Breast epithelium (tissue), 4 donors: ENCODE results near the gene CHCT1. TPM values are rescaled to one million over a fixed set of nuclear protein-coding genes. Genes with fewer than 3 reads are reported as not detected.
A peak's percentile ranks its signal among the peaks of the same experiment; 100 is the strongest.
"Not testable (repeated sequence)": the region's sequence is repeated elsewhere in the genome, so short reads cannot be mapped to it uniquely, and the experiment has no call there.

Source experiments
- DNase-seq, 2 donors: peaks; one replicate each; pipeline ENCODE4 v3.0.0-alpha.2; 2019; ENCODE audit warnings: low spot score in 2 of 2
- H3K27ac ChIP-seq, 2 donors: fragments of 200-600 bp; sonication (generic) in 1 of 2; one replicate each; pipeline ENCODE4 v1.5.1; 2016 to 2019; ENCODE audit warnings: mild to moderate bottlenecking in 1 of 2
- H3K27me3 ChIP-seq, 2 donors: fragments of 200-600 bp; sonication (generic) in 1 of 2; one replicate each; pipeline versions ENCODE4 v1.5.1 to v1.6.0; 2017 to 2019; ENCODE audit warnings: control low read depth in 1 of 2, mild to moderate bottlenecking in 1 of 2
- H3K36me3 ChIP-seq: fragments of 200-600 bp; one replicate; pipeline ENCODE4 v1.5.1; 2019
- H3K4me1 ChIP-seq, 2 donors: fragments of 200-600 bp; sonication (generic); one replicate each; pipeline ENCODE4 v1.5.1; 2016 to 2019; ENCODE audit warnings: control low read depth in 1 of 2
- H3K4me3 ChIP-seq, 3 donors: fragments of 200-600 bp; sonication (generic); 1 replicate in 2 of 3; 2 replicates in 1 of 3; pipeline ENCODE4 v1.5.1; 2016 to 2019; ENCODE audit warnings: mild to moderate bottlenecking in 3 of 3, moderate library complexity in 2 of 3
- H3K9me3 ChIP-seq, 2 donors: fragments of 200-600 bp; sonication (generic) in 1 of 2; one replicate each; pipeline ENCODE4 v1.5.1; 2016 to 2019; ENCODE audit warnings: control low read depth in 1 of 2
- CTCF ChIP-seq, 3 donors: fragments of 450-650 bp; IDR thresholded peaks; one replicate each; pipeline ENCODE4 v1.5.1; 2016 to 2017; ENCODE audit warnings: antibody characterized with exemption in 3 of 3, mild to moderate bottlenecking in 3 of 3, moderate library complexity in 3 of 3
- POLR2A ChIP-seq: fragments of 450-650 bp; IDR thresholded peaks from one replicate; pipeline ENCODE4 v1.6.1; 2016; ENCODE audit warnings: antibody characterized with exemption, mild to moderate bottlenecking, moderate library complexity
- POLR2AphosphoS5 ChIP-seq, 3 donors: sonication (generic); formaldehyde crosslinking; IDR thresholded peaks; one replicate each; pipeline ENCODE4 v1.6.1; 2017; ENCODE audit warnings: antibody characterized with exemption in 3 of 3
- intact Hi-C: fragments of 100-400 bp; cut with DNase I; formaldehyde crosslinking; loops from one replicate; pipeline ENCODE4 v1.15.1; 2023; ENCODE audit warnings: low total_unique reads
- total RNA-seq, 3 donors: library from RNA; depleted of rRNA; stranded (reverse); fragments of >200 nt; gene quantifications; one replicate each; pipeline ENCODE4 v1.1.0, GENCODE V29; 2016

Gene CHCT1
- total RNA-seq, 3 donors from 2014 or later = 0.32 TPM; not detected in 2

DNA sequence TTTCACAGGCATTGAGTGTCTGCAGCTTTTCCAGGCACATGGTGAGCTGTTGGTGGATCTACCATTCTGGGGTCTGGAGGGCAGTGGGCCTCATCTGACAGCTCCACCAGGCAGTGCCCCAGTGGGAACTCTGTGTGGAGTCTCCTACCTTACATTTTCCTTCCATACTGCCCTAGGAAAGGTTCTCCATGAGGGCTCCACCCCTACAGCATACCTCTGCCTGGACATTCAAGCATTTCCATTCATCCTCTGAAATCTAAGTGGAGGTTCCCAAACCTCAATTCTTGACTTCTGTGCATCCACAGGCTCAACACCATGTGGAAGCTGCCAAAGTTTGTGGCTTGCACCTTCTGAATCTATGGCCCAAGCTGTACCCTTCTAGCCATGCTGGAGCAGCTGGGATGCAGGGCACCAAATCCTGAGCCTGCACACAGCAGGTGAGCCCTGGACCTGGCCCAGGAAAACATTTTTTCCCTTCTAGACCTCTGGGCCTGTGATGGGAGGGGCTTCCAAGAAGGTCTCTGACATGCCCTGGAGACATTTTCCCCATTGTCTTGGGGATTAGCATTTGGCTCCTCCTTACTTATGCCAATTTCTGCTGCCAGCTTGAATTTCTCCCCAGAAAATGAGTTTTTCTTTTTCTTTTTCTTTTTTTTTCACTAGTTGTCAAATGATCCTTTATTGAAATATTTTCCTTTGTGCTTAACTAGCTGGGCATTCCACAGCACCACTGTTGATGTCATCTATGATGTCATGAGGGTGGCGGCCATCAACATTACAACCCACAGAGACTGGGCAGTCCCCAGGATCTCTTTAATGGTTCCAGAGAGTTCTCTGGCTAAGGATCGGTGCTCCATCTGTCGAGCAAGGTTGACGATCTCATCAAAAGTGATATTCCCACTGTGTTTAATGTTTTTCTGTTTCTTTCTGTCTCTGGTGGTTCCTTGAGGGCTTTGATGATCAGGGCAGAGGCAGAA is 11.0 kb downstream of the CHCT1 start:
- DNase-seq, H3K4me1 ChIP-seq, intact Hi-C loops, H3K36me3 ChIP-seq, H3K27me3 ChIP-seq, H3K9me3 ChIP-seq, H3K4me3 ChIP-seq, H3K27ac ChIP-seq: not testable (repeated sequence)

- Histone ChIP-seq H3K4me3 (peak overlapping the region in 1 of 3 donors; percentile 33), H3K9me3 (no peaks in the 10 kb centered on the region), H3K36me3 (no peaks in the 10 kb centered on the region), H3K27ac (peak overlapping the region; percentile 25 to 72), H3K4me1 (no peaks in the 10 kb centered on the region), H3K27me3 (no peaks in the 10 kb centered on the region)
- peak in 1 of 2 donors; percentile 72 for DNase-seq
- intact Hi-C loops = no loop called here
- TF ChIP-seq POLR2AphosphoS5 (IDR thresholded peaks at IDR 0.05) = peak in 2 of 3 donors; percentile 67 to 84
- peak; percentile 92 to 98 (median 96) for TF ChIP-seq CTCF (IDR thresholded peaks at IDR 0.05)
- no peak for TF ChIP-seq POLR2A
These were observed 13.2 kb downstream of the CHCT1 start for GRCh38 chr17:60435244-60436167.

- H3K4me3 ChIP-seq = no peak overlapping the region
- H3K27me3 ChIP-seq = no peaks in the 10 kb centered on the region
- H3K9me3 ChIP-seq = no peaks in the 10 kb centered on the region
- intact Hi-C loops = no loop called here
- H3K36me3 ChIP-seq = no peaks in the 10 kb centered on the region
- no peaks in the 10 kb centered on the region for H3K4me1 ChIP-seq
- no peak for DNase-seq
- TF ChIP-seq CTCF (IDR thresholded peaks at IDR 0.05) (no peak), POLR2A (no peak), POLR2AphosphoS5 (IDR thresholded peaks at IDR 0.05) (no peak)
- no peak overlapping the region for H3K27ac ChIP-seq
These were observed 14.4 kb downstream of the CHCT1 start for GRCh38 chr17:60436676-60437075.

GRCh38 chr17:60439501-60439900 is 17.2 kb downstream of the CHCT1 start:
- intact Hi-C loops = no loop called here
- no peak for DNase-seq
- H3K27me3 ChIP-seq = no peaks in the 10 kb centered on the region
- no peak overlapping the region for H3K27ac ChIP-seq
- TF ChIP-seq CTCF (IDR thresholded peaks at IDR 0.05) (no peak), POLR2AphosphoS5 (IDR thresholded peaks at IDR 0.05) (no peak), POLR2A (no peak)
- H3K4me3 ChIP-seq = no peak overlapping the region
- H3K4me1 ChIP-seq = no peaks in the 10 kb centered on the region
- H3K36me3 ChIP-seq = no peaks in the 10 kb centered on the region
- H3K9me3 ChIP-seq = no peaks in the 10 kb centered on the region

DNA sequence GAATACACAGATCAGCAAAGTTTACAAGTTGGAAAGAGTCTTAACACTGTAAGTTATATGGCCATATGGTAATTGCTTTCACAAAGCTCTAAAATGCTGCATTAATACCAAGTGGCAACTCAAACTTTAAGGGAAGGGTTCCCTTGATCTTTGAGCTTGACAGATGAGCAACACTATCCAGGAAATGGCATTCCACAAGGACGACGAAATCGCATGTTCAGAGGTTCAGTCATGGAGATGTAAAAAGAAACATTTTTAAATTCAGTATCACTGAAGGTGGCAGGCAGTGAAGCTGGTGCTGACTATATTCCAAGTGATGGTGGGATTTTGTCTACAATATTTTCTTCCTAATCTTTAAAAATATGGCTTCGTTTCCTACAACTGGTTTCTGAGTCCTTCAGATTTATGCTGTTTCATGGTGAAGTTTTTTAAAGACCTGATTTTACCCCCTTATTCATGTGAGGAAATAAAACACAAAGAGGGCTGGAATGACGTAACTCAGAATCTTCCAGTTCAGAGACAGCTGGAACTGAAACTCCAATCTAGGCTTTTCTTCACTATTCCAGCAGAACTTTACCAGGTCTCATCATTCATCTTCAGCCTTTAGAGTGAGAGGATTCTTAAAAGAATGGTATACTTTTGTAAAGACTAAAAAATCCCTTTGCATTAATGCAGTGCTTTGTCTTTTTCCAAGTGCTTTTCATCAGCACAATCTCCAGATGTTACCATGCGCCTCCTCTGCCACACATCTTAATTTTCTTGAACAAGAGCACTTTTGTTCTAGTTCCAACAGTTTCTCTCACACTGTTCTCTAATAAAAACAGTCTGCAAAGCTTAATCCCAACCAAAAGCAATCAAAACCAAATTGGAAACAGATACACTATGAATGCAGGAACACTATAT is 20.2 kb downstream of the CHCT1 start:
- no peak for DNase-seq
- Histone ChIP-seq H3K4me3 (no peak overlapping the region), H3K27me3 (no peaks in the 10 kb centered on the region), H3K27ac (peak overlapping the region in 1 of 2 donors; percentile 9), H3K36me3 (no peaks in the 10 kb centered on the region), H3K9me3 (no peaks in the 10 kb centered on the region), H3K4me1 (no peaks in the 10 kb centered on the region)
- intact Hi-C loops = no loop called here
- TF ChIP-seq POLR2A = no peak
- TF ChIP-seq CTCF (IDR thresholded peaks at IDR 0.05) = no peak
- no peak for TF ChIP-seq POLR2AphosphoS5 (IDR thresholded peaks at IDR 0.05)
